ENCODE results near the gene FPR3. TPM values are rescaled to one million over a fixed set of nuclear protein-coding genes. Genes with fewer than 3 reads are reported as not detected.

Gene FPR3
- total and polyA plus RNA-seq, 10 of the 15 experiments (the other 5 are each of a cell fraction or from before 2014, with no cell fraction given), result not detected

DNA sequence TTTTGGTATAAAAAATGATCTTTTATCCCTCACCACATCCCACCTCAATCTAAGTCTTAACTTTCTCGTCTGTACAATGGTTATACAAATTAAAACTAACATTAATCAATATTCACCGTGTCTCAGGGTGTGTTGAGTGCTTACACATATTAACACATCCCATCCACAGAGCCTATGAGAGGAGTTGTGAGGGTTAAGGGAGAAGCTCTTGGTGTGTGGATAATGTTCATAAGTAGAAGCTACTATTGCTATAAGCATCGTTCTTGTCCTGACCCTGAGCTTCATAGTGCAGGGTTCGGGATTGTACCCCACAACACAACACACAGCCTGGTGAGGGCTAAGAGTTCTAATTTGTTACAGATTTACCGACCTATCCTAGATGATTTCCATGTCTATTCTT lies 2.5 kb downstream of the FPR3 start:
- FAIRE-seq, result no peak
- intact Hi-C loops (cut with micrococcal nuclease; ENCODE audit: unreplicated experiment), result no loop called here
- H4K20me1 ChIP-seq (ENCODE audit: control insufficient read depth, insufficient read depth), result no peaks in the 10 kb centered on the region
- CTCF ChIA-PET, result no interaction called here
- no peaks in the 10 kb centered on the region for H3K4me1 ChIP-seq (ENCODE audit: control insufficient read depth, insufficient read depth, low read length)
- no peaks in the 10 kb centered on the region for H3K36me3 ChIP-seq (ENCODE audit: control insufficient read depth in 2 of 2, insufficient read depth in 2 of 2, low read length in 1 of 2)
- no peak overlapping the region for H3K9ac ChIP-seq (ENCODE audit: control insufficient read depth, insufficient read depth, low read length)
- RAD21 ChIA-PET (ENCODE audit: unreplicated experiment), result no interaction called here
- no peaks in the 10 kb centered on the region for H3K79me2 ChIP-seq (ENCODE audit: control insufficient read depth, insufficient read depth, low read length)
- H2AFZ ChIP-seq (ENCODE audit: control insufficient read depth, low read depth, low read length), result no peak overlapping the region
- no peaks in the 10 kb centered on the region for H3K27me3 ChIP-seq (replicated peaks in 1 of 2; ENCODE audit: control insufficient read depth in 2 of 2, insufficient read depth in 2 of 2, low read length in 1 of 2)
- H3K27ac ChIP-seq (ENCODE audit: control insufficient read depth, insufficient read depth), result no peak overlapping the region
- no peaks in the 10 kb centered on the region; the same call in 2 of the 3 replicates for H3K9me3 ChIP-seq (replicated peaks; ENCODE audit: control insufficient read depth, insufficient read depth, low read length)
- TF ChIP-seq NRF1 (conservative IDR thresholded peaks at IDR 0.05; ENCODE audit: low read depth, low read length), result no peak
- no peak for TF ChIP-seq ZSCAN29 (IDR thresholded peaks at IDR 0.05)
- TF ChIP-seq CUX1 (IDR thresholded peaks at IDR 0.05; ENCODE audit: insufficient replicate concordance, low read depth, low read length), result no peak
- no peak for TF ChIP-seq SMAD1 (IDR thresholded peaks at IDR 0.05; ENCODE audit: low read depth, partially characterized antibody)
- no peak for TF ChIP-seq ZBTB33 (IDR thresholded peaks at IDR 0.05)
- no peak for TF ChIP-seq ZNF622 (IDR thresholded peaks at IDR 0.05)
- no peak for TF ChIP-seq YY1 (IDR thresholded peaks at IDR 0.05; ENCODE audit: low read depth, low read length)
- TF ChIP-seq PAX5 (IDR thresholded peaks at IDR 0.05; ENCODE audit: borderline replicate concordance, low read depth, low read length), result no peak
- TF ChIP-seq TAF1 (IDR thresholded peaks at IDR 0.05; ENCODE audit: borderline replicate concordance, low read depth, low read length), result no peak
- no peak for TF ChIP-seq HDAC6 (IDR thresholded peaks at IDR 0.05; ENCODE audit: unreplicated experiment)
- TF ChIP-seq EED (IDR thresholded peaks at IDR 0.05; ENCODE audit: low read depth), result no peak
- TF ChIP-seq, protein P1, sequence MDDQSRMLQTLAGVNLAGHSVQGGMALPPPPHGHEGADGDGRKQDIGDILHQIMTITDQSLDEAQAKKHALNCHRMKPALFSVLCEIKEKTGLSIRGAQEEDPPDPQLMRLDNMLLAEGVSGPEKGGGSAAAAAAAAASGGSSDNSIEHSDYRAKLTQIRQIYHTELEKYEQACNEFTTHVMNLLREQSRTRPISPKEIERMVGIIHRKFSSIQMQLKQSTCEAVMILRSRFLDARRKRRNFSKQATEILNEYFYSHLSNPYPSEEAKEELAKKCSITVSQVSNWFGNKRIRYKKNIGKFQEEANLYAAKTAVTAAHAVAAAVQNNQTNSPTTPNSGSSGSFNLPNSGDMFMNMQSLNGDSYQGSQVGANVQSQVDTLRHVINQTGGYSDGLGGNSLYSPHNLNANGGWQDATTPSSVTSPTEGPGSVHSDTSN (IDR thresholded peaks at IDR 0.05; ENCODE audit: insufficient replicate concordance, low read depth, low read length), result no peak
- no peak for TF ChIP-seq KAT2A (conservative IDR thresholded peaks at IDR 0.05; ENCODE audit: control insufficient read depth, low read depth, low read length)
- no peak for TF ChIP-seq NFYB (IDR thresholded peaks at IDR 0.05; ENCODE audit: insufficient read depth, low read depth, low read length)
- TF ChIP-seq SMARCA5 (IDR thresholded peaks at IDR 0.05), result no peak
- DNase-seq (ENCODE audit: low read depth, low spot score), result no peak
- WGBS (ENCODE audit: insufficient coverage, insufficient replicate concordance, low lambda C conversion rate, missing lambda C conversion rate), result 0% methylated on average over 5 of the region's 5 CpGs
- in situ Hi-C loops (cut with MboI), result no loop called here
- no peak for ATAC-seq
- POLR2A ChIA-PET, result no interaction called here
- H3K4me2 ChIP-seq (ENCODE audit: control insufficient read depth, insufficient read depth), result no peak overlapping the region
- no TSS peak for BruUV-seq (replicated peaks)
- SMC1A ChIA-PET (ENCODE audit: uncharacterized antibody, unreplicated experiment), result no interaction called here
- H3K4me3 ChIP-seq, result no peak overlapping the region
